K562 (cell line): ENCODE results near the gene GPRC5B. TPM values are rescaled to one million over a fixed set of nuclear protein-coding genes. Genes with fewer than 3 reads are reported as not detected.

Experiments used
- AFF1 ChIP-seq, 2 experiments: fragments of 450-650 bp; IDR thresholded peaks; 2 replicates each; pipeline ENCODE4 v1.6.1; 2018; ENCODE audit warnings: mild to moderate bottlenecking in 2 of 2, low read depth in 1 of 2; ENCODE audit not compliant: partially characterized antibody in 2 of 2
- ARID3B ChIP-seq: fragments of 250-450 bp; sonication (Bioruptor Pico); IDR thresholded peaks from 2 replicates; pipeline ENCODE4 v1.4.0; 2020; ENCODE audit warnings: borderline replicate concordance
- ARNT ChIP-seq, 2 experiments: fragments of 450-650 bp; IDR thresholded peaks; 2 replicates each; pipeline ENCODE4 v1.6.1; 2016; ENCODE audit warnings: mild to moderate bottlenecking in 1 of 2
- BRF2 ChIP-seq: IDR thresholded peaks from 3 replicates; pipeline ENCODE4 v1.6.1; 2011; ENCODE audit warnings: borderline replicate concordance, mild to moderate bottlenecking; ENCODE audit not compliant: insufficient read length, insufficient read depth
- JUND ChIP-seq, 2 experiments: IDR thresholded peaks; 2 replicates in 1 of 2; 3 replicates in 1 of 2; pipeline ENCODE4 v1.6.1; 2011; ENCODE audit warnings: borderline replicate concordance in 2 of 2, low read depth in 2 of 2, low read length in 2 of 2, improper control_type of control experiment in 1 of 2, missing biosample characterization in 1 of 2, missing genetic modification characterization in 1 of 2, missing genetic modification reagents in 1 of 2
- L3MBTL2 ChIP-seq: fragments of 450-650 bp; IDR thresholded peaks from 2 replicates; pipeline ENCODE4 v1.6.1; 2016; ENCODE audit warnings: mild to moderate bottlenecking, moderate library complexity
- PHF8 ChIP-seq: fragments of 200-600 bp; sonication (generic); IDR thresholded peaks from 2 replicates; pipeline ENCODE4 v1.6.1; 2012; ENCODE audit warnings: mixed run types, mild to moderate bottlenecking, inconsistent platforms, low read length, moderate library complexity, borderline replicate concordance
- POLR3G ChIP-seq: IDR thresholded peaks from 2 replicates; pipeline ENCODE4 v1.6.1; 2011; ENCODE audit not compliant: insufficient read length, insufficient replicate concordance; ENCODE audit errors: extremely low read depth
- UBTF ChIP-seq, 2 experiments: IDR thresholded peaks; 2 replicates each; pipeline ENCODE4 v1.6.1; 2012; ENCODE audit warnings: improper control_type of control experiment in 2 of 2, low read depth in 2 of 2, low read length in 2 of 2, borderline replicate concordance in 1 of 2
- XRCC5 ChIP-seq: fragments of 200-400 bp; formaldehyde crosslinking; IDR thresholded peaks from 2 replicates; pipeline ENCODE4 v1.6.1; 2017; ENCODE audit warnings: low read depth, mild to moderate bottlenecking, low read length
- YY1 ChIP-seq, 3 experiments: IDR thresholded peaks; 2 replicates each; pipeline ENCODE4 v1.6.1; 2011; ENCODE audit warnings: low read length in 2 of 3, mild to moderate bottlenecking in 2 of 3, moderate library complexity in 2 of 3, borderline replicate concordance in 1 of 3, control low read depth in 1 of 3, low read depth in 1 of 3; ENCODE audit not compliant: insufficient read depth in 3 of 3, insufficient replicate concordance in 2 of 3, control insufficient read depth in 1 of 3, insufficient read length in 1 of 3; ENCODE audit errors: extremely low read depth in 1 of 3
- ZBTB8A ChIP-seq: fragments of 450-650 bp; IDR thresholded peaks from 2 replicates; pipeline ENCODE4 v1.6.1; 2018; ENCODE audit warnings: mild to moderate bottlenecking, moderate library complexity; ENCODE audit not compliant: partially characterized antibody
- ZNF134 ChIP-seq: fragments of 250-450 bp; sonication (Bioruptor Pico); conservative IDR thresholded peaks from 2 replicates; pipeline ENCODE4 v1.4.0; 2020
- ZNF445 ChIP-seq: fragments of 250-450 bp; sonication (Bioruptor Pico); IDR thresholded peaks from 2 replicates; pipeline ENCODE4 v1.4.0; 2020; ENCODE audit warnings: low read depth, mild to moderate bottlenecking, moderate library complexity
- polyA plus RNA-seq, 8 experiments: library from polyadenylated mRNA; depleted of rRNA in 4 of 8; stranded (reverse) in 5 of 8; unstranded in 3 of 8; fragments of >200 nt; fragmentation: Nextera tagmentation in 2 of 8; fragmentation: Illumina TruSeq in 1 of 8; extraction: Ambion mirVana in 2 of 8; extraction: Trizol in 1 of 8; gene quantifications; 2 replicates each; pipeline versions ENCODE4 v1.2.1 to v1.2.3, GENCODE V29; 2011 to 2014; ENCODE audit warnings: inconsistent platforms in 1 of 8, missing spikeins in 1 of 8
- total RNA-seq, 7 experiments: library from RNA; depleted of rRNA in 6 of 7; stranded (reverse); fragments of >200 nt in 6 of 7; fragmentation: Illumina TruSeq in 2 of 7; extraction: Trizol in 2 of 7; gene quantifications; 2 replicates each; pipeline versions ENCODE4 v1.2.1 to v1.2.3, GENCODE V29; 2011 to 2021; ENCODE audit warnings: low replicate concordance in 1 of 7

Gene GPRC5B
- total and polyA plus RNA-seq, 9 of the 15 experiments (the other 6 are each of a cell fraction or from before 2014, with no cell fraction given), result 0.65 to 5.5 (median 1.3) TPM

GRCh38 chr16:19886073-19886941 lies 1.7 kb upstream of the GPRC5B start (continued):
- TF ChIP-seq AFF1 (IDR thresholded peaks at IDR 0.05; ENCODE audit: low read depth in 1 of 2, partially characterized antibody in 2 of 2) (no peak), UBTF (IDR thresholded peaks at IDR 0.05; ENCODE audit: borderline replicate concordance in 1 of 2, low read depth in 2 of 2, low read length in 2 of 2) (no peak), BRF2 (no peak), XRCC5 (peak; percentile 84; the same call in 1 of the 2 replicates), JUND (IDR thresholded peaks at IDR 0.05; ENCODE audit: borderline replicate concordance, low read depth, low read length) (no peak), JUND (tag; IDR thresholded peaks at IDR 0.05; ENCODE audit: borderline replicate concordance, low read depth, low read length) (no peak), L3MBTL2 (peak; percentile 85), YY1 (IDR thresholded peaks at IDR 0.05; ENCODE audit: borderline replicate concordance in 1 of 3, control insufficient read depth in 1 of 3, extremely low read depth in 1 of 3, insufficient read depth in 3 of 3, insufficient read length in 1 of 3, insufficient replicate concordance in 2 of 3, low read depth in 1 of 3, low read length in 2 of 3) (peak in 2 of 3 experiments; percentile 56 to 72), PHF8 (no peak), POLR3G (no peak), ARID3B (CRISPR knock-in tag) (no peak), ZNF445 (CRISPR knock-in tag) (no peak), ARNT (IDR thresholded peaks at IDR 0.05) (no peak), ZNF134 (CRISPR knock-in tag) (no peak), ZBTB8A (no peak)
